IMR-90 (cell line): ENCODE data around the gene LINGO4. TPM values are rescaled to one million over a fixed set of nuclear protein-coding genes. Genes with fewer than 3 reads are reported as not detected.

ENCODE experiments used
- ATAC-seq: fragments of 200-7000 bp; cut with Tn5 transposase; 2 replicates; pipeline ENCODE4 v1.9.1; 2020; ENCODE audit warnings: low read depth, mild to moderate bottlenecking, moderate library complexity
- BruUV-seq: library from RNA; stranded (reverse); fragments of 400-500 nt; replicated peaks from 2 replicates; lab custom pipeline; 2021; lab: Mats Ljungman, UMichigan
- CTCF ChIA-PET: fragments of 300-600 bp; formaldehyde crosslinking; extraction: SDS; loops from one replicate; lab custom pipeline; 2021; ENCODE audit warnings: antibody characterized with exemption; lab: Yijun Ruan, JAX
- POLR2A ChIA-PET: fragments of 300-600 bp; sonication (Branson Sonifier 250); formaldehyde crosslinking; loops from one replicate; lab custom pipeline; 2022; ENCODE audit warnings: antibody characterized with exemption; ENCODE audit not compliant: unreplicated experiment; lab: Charles Lee
- DNase-seq: peaks from one replicate; pipeline ENCODE4 v3.0.0; 2013
- H2AFZ ChIP-seq: replicated peaks from 2 replicates; pipeline ENCODE3; 2013; ENCODE audit warnings: low read length, mild to moderate bottlenecking; ENCODE audit not compliant: poor library complexity
- H2AK5ac ChIP-seq: 2 replicates; pipeline ENCODE4 v1.6.1; 2013; ENCODE audit warnings: low read depth, low read length, inconsistent platforms
- H2AK9ac ChIP-seq: replicated peaks from 2 replicates; pipeline ENCODE3; 2013; ENCODE audit warnings: mild to moderate bottlenecking, low read depth, low read length, moderate library complexity; ENCODE audit not compliant: poor library complexity
- H2BK120ac ChIP-seq: 2 replicates; pipeline ENCODE4 v1.6.1; 2013; ENCODE audit warnings: low read depth, low read length, inconsistent platforms
- H2BK15ac ChIP-seq: 3 replicates; pipeline ENCODE4 v1.6.1; 2013; ENCODE audit warnings: low read depth, low read length, inconsistent platforms
- H2BK20ac ChIP-seq: 2 replicates; pipeline ENCODE4 v1.6.1; 2013; ENCODE audit warnings: low read depth, mild to moderate bottlenecking, inconsistent platforms, low read length, moderate library complexity
- H2BK5ac ChIP-seq: 2 replicates; pipeline ENCODE4 v1.6.1; 2013; ENCODE audit warnings: mild to moderate bottlenecking, low read depth, low read length, inconsistent platforms; ENCODE audit not compliant: poor library complexity, severe bottlenecking
- H3K14ac ChIP-seq: replicated peaks from 2 replicates; pipeline ENCODE4 v1.6.1; 2013; ENCODE audit warnings: low read depth, low read length, inconsistent platforms
- H3K18ac ChIP-seq: 2 replicates; pipeline ENCODE4 v1.6.1; 2013; ENCODE audit warnings: low read depth, low read length, control low read depth
- H3K23ac ChIP-seq: 2 replicates; pipeline ENCODE4 v1.6.1; 2013; ENCODE audit warnings: low read depth, low read length, inconsistent platforms
- H3K27ac ChIP-seq: 2 replicates; pipeline ENCODE4 v1.5.1; 2013; ENCODE audit warnings: mild to moderate bottlenecking, control low read depth, low read length; ENCODE audit not compliant: insufficient read depth
- H3K27me3 ChIP-seq: 2 replicates; pipeline ENCODE4 v1.6.1; 2013; ENCODE audit warnings: low read length; ENCODE audit not compliant: control insufficient read depth, insufficient read depth
- H3K36me3 ChIP-seq: 2 replicates; pipeline ENCODE4 v1.6.1; 2013; ENCODE audit warnings: low read length, mixed read lengths; ENCODE audit not compliant: control insufficient read depth, insufficient read depth
- H3K4ac ChIP-seq: 2 replicates; pipeline ENCODE4 v1.6.1; 2013; ENCODE audit warnings: low read depth, low read length, inconsistent platforms
- H3K4me1 ChIP-seq: 2 replicates; pipeline ENCODE4 v1.6.1; 2013; ENCODE audit warnings: low read length, mixed read lengths; ENCODE audit not compliant: control insufficient read depth, insufficient read depth
- H3K4me2 ChIP-seq: 2 replicates; pipeline ENCODE4 v1.6.1; 2013; ENCODE audit warnings: low read depth, mild to moderate bottlenecking, control low read depth, low read length, moderate library complexity
- H3K4me3 ChIP-seq: 2 replicates; pipeline ENCODE4 v1.5.1; 2013; ENCODE audit warnings: low read depth, mild to moderate bottlenecking, control low read depth, low read length, moderate library complexity; ENCODE audit not compliant: insufficient read depth
- H3K56ac ChIP-seq: 2 replicates; pipeline ENCODE4 v1.6.1; 2013; ENCODE audit warnings: low read length, inconsistent platforms; ENCODE audit not compliant: insufficient read depth; ENCODE audit errors: extremely low read depth
- H3K79me1 ChIP-seq, 2 experiments: 2 replicates each; pipeline ENCODE4 v1.6.1; 2013; ENCODE audit warnings: low read length in 2 of 2, inconsistent platforms in 1 of 2, low read depth in 1 of 2
- H3K9ac ChIP-seq: 2 replicates; pipeline ENCODE4 v1.6.1; 2013; ENCODE audit warnings: low read depth, low read length, control low read depth
- H3K9me1 ChIP-seq: 2 replicates; pipeline ENCODE4 v1.6.1; 2013; ENCODE audit warnings: low read length, inconsistent platforms; ENCODE audit not compliant: insufficient read depth
- H3K9me3 ChIP-seq: 2 replicates; pipeline ENCODE4 v1.6.1; 2013; ENCODE audit warnings: low read length; ENCODE audit not compliant: control insufficient read depth, insufficient read depth
- H4K20me1 ChIP-seq: 2 replicates; pipeline ENCODE4 v1.6.1; 2013; ENCODE audit warnings: low read length, inconsistent platforms; ENCODE audit not compliant: insufficient read depth
- H4K5ac ChIP-seq: 2 replicates; pipeline ENCODE4 v1.6.1; 2013; ENCODE audit warnings: mild to moderate bottlenecking, low read depth, low read length, control low read depth
- H4K8ac ChIP-seq, 2 experiments: 2 replicates each; pipeline ENCODE4 v1.6.1; 2013; ENCODE audit warnings: low read depth in 2 of 2, low read length in 2 of 2, control low read depth in 1 of 2, inconsistent platforms in 1 of 2
- H4K91ac ChIP-seq: 2 replicates; pipeline ENCODE4 v1.6.1; 2013; ENCODE audit warnings: low read depth, low read length, inconsistent platforms; ENCODE audit not compliant: insufficient read depth
- BHLHE40 ChIP-seq: fragments of 150-350 bp; IDR thresholded peaks from 2 replicates; pipeline ENCODE4 v1.6.1; 2016; ENCODE audit warnings: mild to moderate bottlenecking, low read depth, low read length
- CEBPB ChIP-seq: IDR thresholded peaks from 2 replicates; pipeline ENCODE4 v1.6.1; 2012; ENCODE audit warnings: low read depth, low read length, improper control_type of control experiment
- CHD1 ChIP-seq: IDR thresholded peaks from 2 replicates; pipeline ENCODE4 v1.6.1; 2012; ENCODE audit warnings: low read depth, low read length, improper control_type of control experiment
- FOS ChIP-seq: fragments of 150-350 bp; IDR thresholded peaks from 2 replicates; pipeline ENCODE4 v1.6.1; 2016; ENCODE audit warnings: low read depth, low read length
- MAFK ChIP-seq: IDR thresholded peaks from 2 replicates; pipeline ENCODE4 v1.6.1; 2012; ENCODE audit warnings: low read depth, low read length, improper control_type of control experiment
- MAZ ChIP-seq: IDR thresholded peaks from 2 replicates; pipeline ENCODE4 v1.6.1; 2012; ENCODE audit warnings: low read depth, mild to moderate bottlenecking, low read length, improper control_type of control experiment, moderate library complexity, borderline replicate concordance
- MXI1 ChIP-seq: IDR thresholded peaks from 2 replicates; pipeline ENCODE4 v1.6.1; 2012; ENCODE audit warnings: low read depth, mild to moderate bottlenecking, low read length, moderate library complexity, borderline replicate concordance
- NFE2L2 ChIP-seq: fragments of 150-350 bp; IDR thresholded peaks from 2 replicates; pipeline ENCODE4 v1.6.1; 2016; ENCODE audit warnings: low read depth, mild to moderate bottlenecking, low read length
- POLR2A ChIP-seq: IDR thresholded peaks from 2 replicates; pipeline ENCODE4 v1.6.1; 2012; ENCODE audit warnings: mild to moderate bottlenecking, low read depth, low read length
- RAD21 ChIP-seq: IDR thresholded peaks from 2 replicates; pipeline ENCODE4 v1.6.1; 2012; ENCODE audit warnings: low read length, improper control_type of control experiment
- RCOR1 ChIP-seq: IDR thresholded peaks from 2 replicates; pipeline ENCODE4 v1.6.1; 2012; ENCODE audit warnings: mild to moderate bottlenecking, low read length, improper control_type of control experiment; ENCODE audit not compliant: insufficient replicate concordance
- RFX5 ChIP-seq: IDR thresholded peaks from 2 replicates; pipeline ENCODE4 v1.8.0; 2012; ENCODE audit warnings: low read depth, mild to moderate bottlenecking, low read length, moderate library complexity
- SMC3 ChIP-seq: fragments of 150-350 bp; IDR thresholded peaks from 2 replicates; pipeline ENCODE4 v1.6.1; 2016; ENCODE audit warnings: low read depth, mild to moderate bottlenecking, antibody characterized with exemption, low read length, moderate library complexity
- WGBS, 2 experiments: methylation state at CpG; one replicate each; pipeline versions ENCODE4 v1.1.5 to v1.1.7; 2013; ENCODE audit warnings: missing lambda C conversion rate in 2 of 2; ENCODE audit not compliant: insufficient read length in 1 of 2; ENCODE audit errors: extremely low coverage in 2 of 2; 5-methylcytosine and 5-hydroxymethylcytosine counted together
- dilution Hi-C: fragments of 300-500 bp; cut with HindIII; formaldehyde crosslinking; loops from one replicate; pipeline ENCODE4 v1.14.3; 2018; ENCODE audit warnings: low sequenced_read_pairs; ENCODE audit not compliant: unreplicated experiment
- in situ Hi-C: fragments of 300-500 bp; cut with MboI; formaldehyde crosslinking; loops from 3 replicates; pipeline ENCODE4 v1.14.3; 2019; ENCODE audit warnings: low sequenced_read_pairs, inconsistent platforms, mixed read lengths
- intact Hi-C: fragments of 100-400 bp; cut with micrococcal nuclease; formaldehyde crosslinking; loops from 2 replicates; pipeline ENCODE4 v1.10.0; 2022
- polyA plus RNA-seq, 3 experiments: library from polyadenylated mRNA; depleted of rRNA; stranded (reverse); fragments of >200 nt; gene quantifications; 2 replicates each; pipeline ENCODE4 v1.2.3, GENCODE V29; 2012; ENCODE audit warnings: low replicate concordance in 1 of 3
- total RNA-seq: library from RNA; depleted of rRNA; stranded (reverse); fragments of >200 nt; gene quantifications from 2 replicates; pipeline ENCODE4 v1.2.3, GENCODE V29; 2012
- TF ChIP-seq, protein P1 (sequence below): fragments of 150-350 bp; IDR thresholded peaks from 2 replicates; pipeline ENCODE4 v1.6.1; 2017; ENCODE audit warnings: mild to moderate bottlenecking, antibody characterized with exemption, low read length, low read depth
- TF ChIP-seq, protein P2 (sequence below): conservative IDR thresholded peaks from 2 replicates; pipeline ENCODE4 v1.5.1; 2012; ENCODE audit warnings: mild to moderate bottlenecking, low read depth, low read length, improper control_type of control experiment
- TF ChIP-seq, protein P3 (sequence below): fragments of 150-350 bp; IDR thresholded peaks from 2 replicates; pipeline ENCODE4 v1.6.1; 2016; ENCODE audit warnings: low read depth, mild to moderate bottlenecking, low read length, moderate library complexity, borderline replicate concordance

LINGO4 gene
- total and polyA plus RNA-seq, 2 of the 4 experiments (the other 2 are of a cell fraction) = not detected

DNA sequence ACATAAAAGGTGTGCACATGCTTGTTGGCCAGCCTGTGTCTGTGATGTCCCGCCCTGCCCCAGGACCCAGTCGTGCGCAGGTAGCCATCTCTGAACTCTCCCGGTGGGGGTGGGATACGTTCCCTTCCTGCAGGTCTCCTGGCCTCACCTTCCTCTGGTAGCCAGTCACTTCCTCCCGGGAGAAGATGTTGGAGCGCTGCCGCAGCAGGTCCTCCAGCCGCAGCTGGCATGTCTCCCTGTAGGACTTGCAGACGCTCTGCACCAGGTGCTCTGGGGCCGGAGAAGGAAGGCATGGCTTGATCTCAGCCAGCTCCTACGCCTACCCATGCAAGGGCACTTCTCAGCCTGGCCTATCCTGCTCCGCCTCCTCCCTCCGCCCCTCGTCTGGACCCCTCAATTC lies 9.2 kb upstream of the LINGO4 start:
- Histone ChIP-seq H4K91ac (no peak overlapping the region), H3K56ac (no peak overlapping the region), H3K9me3 (no peaks in the 10 kb centered on the region), H3K9ac (no peak overlapping the region), H4K20me1 (no peaks in the 10 kb centered on the region), H3K4me1 (no peaks in the 10 kb centered on the region), H3K27ac (no peak overlapping the region), H2BK5ac (no peak overlapping the region), H3K36me3 (no peaks in the 10 kb centered on the region), H3K4me2 (no peak overlapping the region), H2AK5ac (no peak overlapping the region), H2AK9ac (no peak overlapping the region), H2BK120ac (no peak overlapping the region), H3K18ac (no peak overlapping the region), H3K23ac (no peak overlapping the region), H4K8ac (no peak overlapping the region), H2BK15ac (no peak overlapping the region), H3K4me3 (no peak overlapping the region), H3K14ac (no peak overlapping the region), H3K4ac (no peak overlapping the region), H3K27me3 (peaks cover 75% of the 10 kb centered on the region), H3K79me1 (no peaks in the 10 kb centered on the region), H2AFZ (no peak overlapping the region), H2BK20ac (no peak overlapping the region), H3K9me1 (no peaks in the 10 kb centered on the region), H4K5ac (no peak overlapping the region)
- dilution Hi-C loops = no loop called here
- in situ Hi-C loops = no loop called here
- BruUV-seq = no TSS peak
- 63% methylated on average over 7 of the region's 15 CpGs; no CpG with 5 or more reads in 1 of the 2 experiments for WGBS, 2 experiments
- no peak for ATAC-seq
- CTCF ChIA-PET = no interaction called here
- POLR2A ChIA-PET = no interaction called here
- DNase-seq = no peak
- intact Hi-C loops = no loop called here
- TF ChIP-seq BHLHE40 = no peak
- no peak for TF ChIP-seq MAFK
- TF ChIP-seq MAZ = no peak
- TF ChIP-seq CEBPB = no peak
- TF ChIP-seq MXI1 = no peak
- TF ChIP-seq RCOR1 = no peak
- no peak for TF ChIP-seq CHD1
- TF ChIP-seq NFE2L2 = no peak
- TF ChIP-seq, protein P1, sequence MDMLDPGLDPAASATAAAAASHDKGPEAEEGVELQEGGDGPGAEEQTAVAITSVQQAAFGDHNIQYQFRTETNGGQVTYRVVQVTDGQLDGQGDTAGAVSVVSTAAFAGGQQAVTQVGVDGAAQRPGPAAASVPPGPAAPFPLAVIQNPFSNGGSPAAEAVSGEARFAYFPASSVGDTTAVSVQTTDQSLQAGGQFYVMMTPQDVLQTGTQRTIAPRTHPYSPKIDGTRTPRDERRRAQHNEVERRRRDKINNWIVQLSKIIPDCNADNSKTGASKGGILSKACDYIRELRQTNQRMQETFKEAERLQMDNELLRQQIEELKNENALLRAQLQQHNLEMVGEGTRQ = no peak
- no peak for TF ChIP-seq RFX5
- TF ChIP-seq, protein P2, sequence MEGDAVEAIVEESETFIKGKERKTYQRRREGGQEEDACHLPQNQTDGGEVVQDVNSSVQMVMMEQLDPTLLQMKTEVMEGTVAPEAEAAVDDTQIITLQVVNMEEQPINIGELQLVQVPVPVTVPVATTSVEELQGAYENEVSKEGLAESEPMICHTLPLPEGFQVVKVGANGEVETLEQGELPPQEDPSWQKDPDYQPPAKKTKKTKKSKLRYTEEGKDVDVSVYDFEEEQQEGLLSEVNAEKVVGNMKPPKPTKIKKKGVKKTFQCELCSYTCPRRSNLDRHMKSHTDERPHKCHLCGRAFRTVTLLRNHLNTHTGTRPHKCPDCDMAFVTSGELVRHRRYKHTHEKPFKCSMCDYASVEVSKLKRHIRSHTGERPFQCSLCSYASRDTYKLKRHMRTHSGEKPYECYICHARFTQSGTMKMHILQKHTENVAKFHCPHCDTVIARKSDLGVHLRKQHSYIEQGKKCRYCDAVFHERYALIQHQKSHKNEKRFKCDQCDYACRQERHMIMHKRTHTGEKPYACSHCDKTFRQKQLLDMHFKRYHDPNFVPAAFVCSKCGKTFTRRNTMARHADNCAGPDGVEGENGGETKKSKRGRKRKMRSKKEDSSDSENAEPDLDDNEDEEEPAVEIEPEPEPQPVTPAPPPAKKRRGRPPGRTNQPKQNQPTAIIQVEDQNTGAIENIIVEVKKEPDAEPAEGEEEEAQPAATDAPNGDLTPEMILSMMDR = no peak
- no peak for TF ChIP-seq FOS
- no peak for TF ChIP-seq RAD21
- TF ChIP-seq SMC3 = no peak
- no peak for TF ChIP-seq POLR2A
- TF ChIP-seq, protein P3, sequence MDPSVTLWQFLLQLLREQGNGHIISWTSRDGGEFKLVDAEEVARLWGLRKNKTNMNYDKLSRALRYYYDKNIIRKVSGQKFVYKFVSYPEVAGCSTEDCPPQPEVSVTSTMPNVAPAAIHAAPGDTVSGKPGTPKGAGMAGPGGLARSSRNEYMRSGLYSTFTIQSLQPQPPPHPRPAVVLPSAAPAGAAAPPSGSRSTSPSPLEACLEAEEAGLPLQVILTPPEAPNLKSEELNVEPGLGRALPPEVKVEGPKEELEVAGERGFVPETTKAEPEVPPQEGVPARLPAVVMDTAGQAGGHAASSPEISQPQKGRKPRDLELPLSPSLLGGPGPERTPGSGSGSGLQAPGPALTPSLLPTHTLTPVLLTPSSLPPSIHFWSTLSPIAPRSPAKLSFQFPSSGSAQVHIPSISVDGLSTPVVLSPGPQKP = no peak
